Inflammatory macrophage treated with lipopolysaccharide for 4 hours (primary cell): Measurements from ENCODE around the gene DIS3L2.
"Not testable (repeated sequence)": the region's sequence is repeated elsewhere in the genome, so short reads cannot be mapped to it uniquely, and the experiment has no call there.

Experiments
- DNase-seq: peaks from one replicate; pipeline ENCODE4 v3.0.0-alpha.2; 2020

The DIS3L2 gene

DNA sequence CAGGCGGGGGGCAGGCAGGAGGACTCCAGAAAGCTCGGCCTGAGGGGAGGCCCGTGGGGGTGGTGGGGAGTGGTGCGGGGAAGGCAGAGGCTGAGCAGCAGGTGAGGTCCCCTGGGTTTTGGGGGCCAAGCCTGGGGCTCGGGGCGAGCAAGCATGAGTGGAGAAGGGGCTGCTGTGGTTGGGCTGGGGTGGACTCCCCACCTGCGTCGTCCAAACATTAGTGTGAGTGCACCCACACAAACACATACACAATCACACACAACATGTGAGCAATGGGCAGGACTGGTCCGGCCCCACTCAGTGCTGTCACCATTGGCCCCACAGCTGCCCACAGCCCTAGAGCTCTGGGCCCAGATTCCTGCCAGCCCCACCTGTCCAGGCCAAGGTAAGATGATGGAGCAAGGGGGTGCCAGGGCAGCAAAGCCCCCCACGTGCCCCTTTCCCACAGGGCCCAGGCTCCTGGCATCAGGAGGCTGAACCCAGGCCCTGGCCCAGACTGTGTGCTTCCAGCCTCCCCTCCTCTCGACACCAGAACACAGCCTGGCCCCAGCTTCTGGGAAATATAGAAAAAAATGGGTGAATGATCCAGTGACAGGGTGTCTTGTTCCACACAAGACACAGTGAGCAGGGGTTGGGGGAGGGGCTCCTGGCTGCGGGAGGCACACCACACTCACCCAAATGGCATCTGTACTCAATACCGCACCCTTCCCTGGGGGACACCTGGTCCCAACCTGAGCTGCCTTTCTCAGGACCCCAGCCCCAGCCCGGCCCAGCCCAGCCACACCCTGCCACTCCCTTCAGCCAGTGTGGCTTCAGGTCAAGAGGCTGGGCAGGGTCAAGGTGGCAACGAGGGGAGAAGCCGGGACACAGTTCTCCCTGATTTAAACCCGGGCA lies 416.6 kb downstream of the DIS3L2 start:
- DNase-seq = no peak

GRCh38 chr2:232378735-232379151 lies 417.2 kb downstream of the DIS3L2 start, which contains the start of gene ALPP:
TSS of gene ALPP (plus strand) at chr2:232378751. CDS start at chr2:232378803, 52 bp downstream.
- DNase-seq = not testable (repeated sequence)

DNA sequence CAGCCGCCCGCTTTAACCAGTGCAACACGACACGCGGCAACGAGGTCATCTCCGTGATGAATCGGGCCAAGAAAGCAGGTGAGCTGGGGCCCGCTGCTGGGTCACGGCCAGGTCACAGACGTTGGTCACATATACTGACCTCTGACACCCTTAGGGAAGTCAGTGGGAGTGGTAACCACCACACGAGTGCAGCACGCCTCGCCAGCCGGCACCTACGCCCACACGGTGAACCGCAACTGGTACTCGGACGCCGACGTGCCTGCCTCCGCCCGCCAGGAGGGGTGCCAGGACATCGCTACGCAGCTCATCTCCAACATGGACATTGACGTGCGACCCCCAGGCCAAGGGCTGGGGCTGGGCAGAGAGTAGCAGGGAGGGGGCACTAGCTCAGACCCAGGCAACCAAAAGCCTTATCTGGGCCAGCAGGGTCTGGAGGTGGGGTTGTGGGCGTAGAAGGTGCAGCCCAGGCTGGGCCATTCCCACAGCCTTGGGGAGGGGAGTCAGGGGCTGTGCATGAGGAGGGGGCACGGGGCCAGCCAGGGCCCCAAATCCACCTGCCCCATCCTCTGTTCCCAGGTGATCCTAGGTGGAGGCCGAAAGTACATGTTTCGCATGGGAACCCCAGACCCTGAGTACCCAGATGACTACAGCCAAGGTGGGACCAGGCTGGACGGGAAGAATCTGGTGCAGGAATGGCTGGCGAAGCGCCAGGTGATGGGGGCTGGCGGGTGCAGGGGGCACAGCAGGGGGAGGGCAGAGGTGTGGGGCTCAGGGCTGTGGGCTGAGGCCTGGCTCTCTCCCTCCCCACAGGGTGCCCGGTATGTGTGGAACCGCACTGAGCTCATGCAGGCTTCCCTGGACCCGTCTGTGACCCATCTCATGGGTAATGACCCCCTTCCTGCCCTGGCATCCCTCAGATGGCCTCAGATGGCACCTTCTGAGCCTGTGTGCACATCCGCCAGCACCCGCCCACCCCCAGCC lies 418.4 kb downstream of the DIS3L2 start:
- not testable (repeated sequence) for DNase-seq

GRCh38 chr2:232381204-232382031 lies 419.9 kb downstream of the DIS3L2 start:
- DNase-seq = not testable (repeated sequence)

- no peak for DNase-seq
Observed at GRCh38 chr2:232382331-232383225, 421.1 kb downstream of the DIS3L2 start.

GRCh38 chr2:232384466-232384865 lies 423.0 kb downstream of the DIS3L2 start:
- DNase-seq = no peak

DNA sequence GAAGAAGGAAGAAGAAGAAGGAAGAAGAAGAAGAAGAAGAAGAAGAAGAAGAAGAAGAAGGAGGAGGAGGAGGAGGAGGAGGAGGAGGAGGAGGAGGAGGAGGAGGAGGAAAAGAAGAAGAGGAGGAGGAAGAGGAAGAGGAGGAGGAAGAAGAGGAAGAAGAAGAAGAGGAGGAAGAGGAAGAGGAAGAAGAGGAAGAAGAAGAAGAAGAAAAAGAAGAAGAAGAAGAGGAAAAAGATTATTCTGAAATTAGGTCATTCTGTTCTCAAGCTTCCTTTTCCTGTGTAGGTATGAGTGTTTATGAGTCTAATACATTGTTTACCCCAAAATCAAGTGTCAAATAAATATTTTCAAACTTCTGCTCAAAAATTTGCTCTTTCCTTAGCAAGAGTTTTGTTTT lies 423.5 kb downstream of the DIS3L2 start:
- not testable (repeated sequence) for DNase-seq

DNA sequence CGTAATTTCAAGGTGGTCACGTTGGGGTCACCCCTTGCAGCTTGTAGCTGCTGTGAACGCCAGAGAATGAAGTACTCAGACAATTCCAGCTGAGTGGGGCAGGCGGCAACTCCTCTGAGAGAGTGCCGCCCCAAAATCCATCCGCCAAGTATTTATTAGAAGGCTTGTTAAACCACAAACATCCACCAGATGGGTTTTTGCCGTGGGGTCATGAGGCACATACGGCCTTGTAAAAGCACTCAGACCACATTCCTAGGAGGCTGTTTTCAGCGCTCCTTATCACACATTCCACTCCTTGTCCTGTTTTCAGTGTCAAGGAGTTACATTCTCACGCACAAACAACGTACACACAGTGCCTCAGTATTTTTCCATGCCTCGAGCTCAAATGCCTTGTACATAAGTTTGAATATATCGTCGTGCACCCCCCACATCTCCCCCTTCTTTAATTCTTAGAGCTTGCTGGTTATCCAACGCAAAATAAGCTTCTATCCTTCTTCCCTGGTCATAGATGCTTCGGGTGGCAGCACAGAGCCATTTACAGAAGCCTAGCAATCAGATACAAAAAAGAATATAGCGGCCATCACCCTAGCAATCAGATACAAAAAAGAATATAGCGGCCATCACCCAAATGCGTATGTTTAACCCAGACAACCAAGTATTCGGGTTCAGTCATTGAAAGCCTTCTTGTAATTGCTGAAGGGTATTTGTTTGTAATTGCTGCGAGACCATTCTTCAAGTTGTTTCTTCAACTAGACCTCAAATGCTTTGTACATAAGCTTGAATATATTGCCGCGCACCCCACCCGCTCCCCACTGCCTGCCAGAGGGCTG lies 424.4 kb downstream of the DIS3L2 start:
- DNase-seq = no peak

DNA sequence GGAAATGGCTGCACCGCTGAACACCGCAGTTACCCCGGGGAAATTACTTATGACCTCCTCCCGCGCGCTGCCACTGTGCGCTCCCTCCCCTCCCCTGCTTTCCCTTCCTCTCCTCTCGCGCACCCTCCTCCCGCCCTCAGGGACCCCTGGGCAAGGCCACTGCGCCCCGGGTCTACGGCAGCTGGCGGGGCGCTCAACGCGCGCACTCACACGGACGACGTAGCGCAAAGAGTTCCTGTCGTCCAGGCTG lies 424.9 kb downstream of the DIS3L2 start:
- no peak for DNase-seq
